GM12875 (cell line): Measurements from ENCODE around the gene APOO.

Experiments used
- H3K4me3 ChIP-seq: one replicate; pipeline ENCODE4 v1.5.1; 2011; ENCODE audit warnings: low read depth, low read length, control low read depth
- CTCF ChIP-seq: IDR thresholded peaks from 2 replicates; pipeline ENCODE4 v1.5.1; 2011; ENCODE audit warnings: low read depth, mild to moderate bottlenecking, control low read depth, inconsistent platforms, low read length, moderate library complexity, borderline replicate concordance; ENCODE audit not compliant: insufficient read depth

The APOO gene

GRCh38 chrX:23788946-23789345, 118.8 kb downstream of the APOO start:
- TF ChIP-seq CTCF: no peak

GRCh38 chrX:23788521-23788920, 119.2 kb downstream of the APOO start:
- no peak overlapping the region for H3K4me3 ChIP-seq
- TF ChIP-seq CTCF: no peak

More at GRCh38 chrX:23788946-23789345, 118.8 kb downstream of the APOO start:
- H3K4me3 ChIP-seq: no peak overlapping the region

GRCh38 chrX:23787745-23788118, 120.0 kb downstream of the APOO start:
- H3K4me3 ChIP-seq: no peak overlapping the region
- TF ChIP-seq CTCF: no peak

- no peak for TF ChIP-seq CTCF
- no peak overlapping the region for H3K4me3 ChIP-seq
These were observed 121.4 kb downstream of the APOO start for GRCh38 chrX:23786268-23786815.

- TF ChIP-seq CTCF: no peak
- H3K4me3 ChIP-seq: no peak overlapping the region
These were observed 122.2 kb downstream of the APOO start for GRCh38 chrX:23785580-23785979.

GRCh38 chrX:23784470-23785331, 123.0 kb downstream of the APOO start:
- peak overlapping the region; percentile 58 for H3K4me3 ChIP-seq
- TF ChIP-seq CTCF: no peak
